Fibroblast of pulmonary artery (primary cell): ENCODE data around the gene DLGAP1.

Experiments
- DNase-seq: peaks from one replicate; pipeline ENCODE4 v3.0.0-alpha.2; 2010; ENCODE audit warnings: low read depth
- H3K4me3 ChIP-seq: replicated peaks from 2 replicates; pipeline ENCODE4 v1.5.1; 2011; ENCODE audit warnings: low read depth, mild to moderate bottlenecking, control low read depth, low read length, moderate library complexity
- CTCF ChIP-seq: IDR thresholded peaks from 2 replicates; pipeline ENCODE4 v1.5.1; 2011; ENCODE audit warnings: mild to moderate bottlenecking, control low read depth, low read length, inconsistent platforms; ENCODE audit errors: missing control alignments

DLGAP1 gene

GRCh38 chr18:3747176-3747973 is 707.7 kb downstream of the DLGAP1 start:
- DNase-seq, result peak; percentile 88
- peak overlapping the region; percentile 28 for H3K4me3 ChIP-seq

GRCh38 chr18:3742541-3742940 is 712.6 kb downstream of the DLGAP1 start:
- no peak overlapping the region for H3K4me3 ChIP-seq
- TF ChIP-seq CTCF, result no peak
- no peak for DNase-seq

More at GRCh38 chr18:3747176-3747973, 707.7 kb downstream of the DLGAP1 start:
- TF ChIP-seq CTCF, result no peak

- H3K4me3 ChIP-seq, result no peak overlapping the region
- DNase-seq, result no peak
- no peak for TF ChIP-seq CTCF
These were observed 713.8 kb downstream of the DLGAP1 start for GRCh38 chr18:3741333-3741732.

GRCh38 chr18:3728704-3729437 is 726.2 kb downstream of the DLGAP1 start:
- no peak for DNase-seq
- TF ChIP-seq CTCF, result no peak

GRCh38 chr18:3727274-3727673 is 727.8 kb downstream of the DLGAP1 start:
- no peak for DNase-seq
- TF ChIP-seq CTCF, result no peak
- H3K4me3 ChIP-seq, result no peak overlapping the region

More at GRCh38 chr18:3728704-3729437, 726.2 kb downstream of the DLGAP1 start:
- H3K4me3 ChIP-seq, result no peak overlapping the region

- H3K4me3 ChIP-seq, result no peak overlapping the region
- DNase-seq, result no peak
- no peak for TF ChIP-seq CTCF
These were observed 728.7 kb downstream of the DLGAP1 start for GRCh38 chr18:3726238-3726951.
